KMS-11 (cell line): ENCODE results near the gene NKX2-4.
"Not testable (repeated sequence)": the region's sequence is repeated elsewhere in the genome, so short reads cannot be mapped to it uniquely, and the experiment has no call there.

ENCODE experiments used
- H2AFZ ChIP-seq: fragments of 200-600 bp; sonication (generic); 2 replicates; pipeline ENCODE4 v1.6.1; 2016; ENCODE audit warnings: antibody characterized with exemption, mixed run types, low read depth
- H3K27ac ChIP-seq: fragments of 200-600 bp; sonication (generic); 2 replicates; pipeline ENCODE4 v1.6.1; 2016; ENCODE audit warnings: mild to moderate bottlenecking, mixed run types
- H3K27me3 ChIP-seq: fragments of 200-600 bp; sonication (generic); 2 replicates; pipeline ENCODE4 v1.6.1; 2017; ENCODE audit warnings: mild to moderate bottlenecking, low read depth, mixed run types, moderate library complexity; ENCODE audit not compliant: insufficient read depth
- H3K36me3 ChIP-seq: fragments of 200-600 bp; sonication (generic); 2 replicates; pipeline ENCODE4 v1.6.1; 2017; ENCODE audit warnings: mild to moderate bottlenecking, mixed run types; ENCODE audit not compliant: insufficient read depth
- H3K4me1 ChIP-seq: fragments of 200-600 bp; sonication (generic); 2 replicates; pipeline ENCODE4 v1.6.1; 2016; ENCODE audit warnings: mild to moderate bottlenecking, low read depth, mixed run types; ENCODE audit not compliant: poor library complexity, severe bottlenecking
- H3K4me2 ChIP-seq: fragments of 200-600 bp; sonication (generic); 2 replicates; pipeline ENCODE4 v1.7.0; 2016; ENCODE audit warnings: mild to moderate bottlenecking, mixed run types
- H3K4me3 ChIP-seq: fragments of 200-600 bp; sonication (generic); IDR thresholded peaks from 2 replicates; pipeline ENCODE4 v1.6.1; 2017; ENCODE audit warnings: low read depth, low read length, mixed read lengths; ENCODE audit not compliant: insufficient read depth
- H3K79me2 ChIP-seq: fragments of 200-600 bp; sonication (generic); 2 replicates; pipeline ENCODE4 v1.6.1; 2016; ENCODE audit warnings: low read depth, mixed run types; ENCODE audit not compliant: insufficient read depth
- H3K9ac ChIP-seq: fragments of 200-600 bp; sonication (generic); 2 replicates; pipeline ENCODE4 v1.6.1; 2016; ENCODE audit warnings: mild to moderate bottlenecking, mixed run types
- H4K20me1 ChIP-seq: fragments of 200-600 bp; sonication (generic); 2 replicates; pipeline ENCODE4 v1.6.1; 2016; ENCODE audit warnings: mild to moderate bottlenecking, mixed run types; ENCODE audit not compliant: insufficient read depth
- CTCF ChIP-seq: fragments of 200-600 bp; sonication (generic); conservative IDR thresholded peaks from 2 replicates; pipeline ENCODE4 v1.6.1; 2017; ENCODE audit warnings: low read depth, mild to moderate bottlenecking, antibody characterized with exemption, low read length, moderate library complexity, mixed read lengths

Gene NKX2-4

GRCh38 chr20:21373436-21373835, 23.9 kb downstream of the NKX2-4 start:
- Histone ChIP-seq H2AFZ (no peak overlapping the region), H3K4me2 (no peak overlapping the region), H3K4me1 (no peaks in the 10 kb centered on the region), H3K27ac (no peak overlapping the region), H3K36me3 (no peaks in the 10 kb centered on the region), H3K79me2 (no peaks in the 10 kb centered on the region), H4K20me1 (no peaks in the 10 kb centered on the region), H3K4me3 (no peak overlapping the region), H3K27me3 (no peaks in the 10 kb centered on the region), H3K9ac (no peak overlapping the region)
- no peak for TF ChIP-seq CTCF

- H3K4me1 ChIP-seq, result no peaks in the 10 kb centered on the region
- no peaks in the 10 kb centered on the region for H3K27me3 ChIP-seq
- no peak overlapping the region for H3K9ac ChIP-seq
- H2AFZ ChIP-seq, result no peak overlapping the region
- TF ChIP-seq CTCF, result no peak
- no peak overlapping the region for H3K4me2 ChIP-seq
- no peak overlapping the region for H3K4me3 ChIP-seq
- no peaks in the 10 kb centered on the region for H4K20me1 ChIP-seq
- H3K27ac ChIP-seq, result no peak overlapping the region
- no peaks in the 10 kb centered on the region for H3K79me2 ChIP-seq
- H3K36me3 ChIP-seq, result no peaks in the 10 kb centered on the region
Measured at GRCh38 chr20:21372016-21372415, 25.3 kb downstream of the NKX2-4 start.

- Histone ChIP-seq H3K27ac (no peak overlapping the region), H3K79me2 (no peaks in the 10 kb centered on the region), H3K4me3 (no peak overlapping the region), H3K27me3 (no peaks in the 10 kb centered on the region), H3K36me3 (no peaks in the 10 kb centered on the region), H2AFZ (no peak overlapping the region), H3K4me2 (no peak overlapping the region), H3K4me1 (no peaks in the 10 kb centered on the region), H4K20me1 (no peaks in the 10 kb centered on the region), H3K9ac (no peak overlapping the region)
- TF ChIP-seq CTCF, result no peak
Measured at GRCh38 chr20:21371193-21371592, 26.1 kb downstream of the NKX2-4 start.

GRCh38 chr20:21368791-21369190, 28.5 kb downstream of the NKX2-4 start:
- no peak for TF ChIP-seq CTCF
- Histone ChIP-seq H3K36me3 (no peaks in the 10 kb centered on the region), H3K79me2 (no peaks in the 10 kb centered on the region), H3K4me3 (no peak overlapping the region), H3K27me3 (no peaks in the 10 kb centered on the region), H4K20me1 (no peaks in the 10 kb centered on the region), H3K9ac (no peak overlapping the region), H2AFZ (no peak overlapping the region), H3K4me2 (no peak overlapping the region), H3K27ac (no peak overlapping the region), H3K4me1 (no peaks in the 10 kb centered on the region)

GRCh38 chr20:21366273-21366672, 31.1 kb downstream of the NKX2-4 start:
- H3K36me3 ChIP-seq, H3K4me3 ChIP-seq, H3K79me2 ChIP-seq, H3K27me3 ChIP-seq, H3K4me1 ChIP-seq, H4K20me1 ChIP-seq, H3K9ac ChIP-seq, H3K27ac ChIP-seq, H2AFZ ChIP-seq, H3K4me2 ChIP-seq: not testable (repeated sequence)
